GM21528 (cell line): Measurements from ENCODE around the gene GAB4.
"Not testable (repeated sequence)": the region's sequence is repeated elsewhere in the genome, so short reads cannot be mapped to it uniquely, and the experiment has no call there.

Source experiments
- ATAC-seq: cut with Tn5 transposase; IDR thresholded peaks from one replicate; pipeline ENCODE4 v1.9.1; 2021; ENCODE audit warnings: mild to moderate bottlenecking, moderate library complexity; ENCODE audit not compliant: unreplicated experiment, low FRiP score

Gene GAB4

DNA sequence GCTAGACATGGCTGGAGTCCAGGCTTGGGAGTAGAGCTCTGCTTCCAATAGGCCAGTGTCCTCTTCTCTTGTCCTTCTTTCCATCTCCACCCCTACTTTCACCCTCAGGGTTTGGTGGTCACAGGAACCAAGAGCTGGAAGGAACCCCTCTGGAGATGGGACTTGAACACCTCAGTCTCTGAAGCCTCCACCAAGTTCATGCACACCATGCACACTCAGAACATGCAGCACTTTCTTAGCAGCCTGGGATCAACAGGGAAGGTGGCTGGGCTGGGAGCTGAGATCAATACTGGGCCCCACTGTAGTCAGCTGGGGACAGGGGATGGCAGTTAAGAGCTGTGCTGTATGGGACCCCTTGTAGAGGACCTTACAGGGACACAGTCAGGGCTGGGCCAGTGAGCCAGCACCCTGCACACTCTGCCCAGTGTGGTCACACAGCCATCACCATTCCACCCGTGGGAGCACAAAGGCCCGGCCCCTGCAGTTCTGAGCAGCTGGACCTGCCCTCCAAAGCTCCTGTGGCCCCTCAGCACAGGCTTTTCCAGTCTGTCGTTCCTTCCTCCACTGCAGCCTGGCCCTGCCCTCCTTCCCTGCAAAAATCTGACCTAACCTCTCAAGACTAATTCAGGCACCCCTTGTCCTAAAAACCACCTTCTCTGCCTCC, 47.7 kb downstream of the GAB4 start:
- ATAC-seq, result no peak

DNA sequence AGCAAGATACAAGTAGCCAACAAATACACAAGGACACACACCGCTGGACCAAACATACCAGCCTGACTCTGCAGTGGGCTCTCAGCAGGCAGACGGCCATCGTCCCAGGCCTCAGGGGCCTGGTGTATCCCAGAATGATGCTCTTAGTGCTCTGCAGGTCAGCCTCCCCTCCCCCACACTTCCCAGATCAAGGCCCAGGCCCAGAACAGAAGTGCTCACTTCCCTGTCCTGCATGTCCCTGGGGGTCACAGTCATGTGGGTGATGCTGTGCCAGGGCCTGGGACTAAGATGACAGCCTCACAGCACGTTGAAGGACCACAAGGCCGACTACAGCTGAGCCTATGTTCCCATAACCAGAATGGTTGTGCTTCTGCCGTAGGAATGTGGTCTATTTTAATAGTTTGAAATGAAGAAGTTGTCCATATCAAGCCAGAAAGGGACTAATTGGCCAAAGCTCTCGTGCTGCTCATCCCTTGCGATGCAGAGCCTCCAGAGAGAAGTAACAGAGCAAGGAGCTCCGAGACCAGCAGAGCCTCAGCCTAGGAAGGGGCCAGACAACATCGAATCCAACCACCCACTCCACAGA, 48.6 kb downstream of the GAB4 start:
- ATAC-seq, result no peak

DNA sequence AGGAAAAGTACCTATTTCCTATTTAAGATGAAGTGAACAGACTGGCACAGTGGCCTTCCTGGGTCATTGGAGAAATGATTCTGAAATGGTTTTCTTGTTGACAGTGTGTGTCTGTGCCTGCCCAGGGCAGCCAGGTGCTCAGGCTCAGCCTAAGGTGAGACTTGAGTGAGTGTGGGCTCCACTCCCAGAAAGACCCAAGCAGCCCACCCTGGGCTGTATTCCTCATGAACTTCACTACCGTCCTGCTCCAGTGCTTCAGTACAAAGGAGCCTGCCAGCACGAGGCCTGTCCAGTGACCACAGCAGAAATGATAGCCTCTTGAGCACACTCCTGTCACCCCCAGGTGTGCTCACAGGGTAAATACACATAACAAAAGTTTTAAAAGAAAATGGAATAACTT, 49.5 kb downstream of the GAB4 start:
- ATAC-seq, result no peak

DNA sequence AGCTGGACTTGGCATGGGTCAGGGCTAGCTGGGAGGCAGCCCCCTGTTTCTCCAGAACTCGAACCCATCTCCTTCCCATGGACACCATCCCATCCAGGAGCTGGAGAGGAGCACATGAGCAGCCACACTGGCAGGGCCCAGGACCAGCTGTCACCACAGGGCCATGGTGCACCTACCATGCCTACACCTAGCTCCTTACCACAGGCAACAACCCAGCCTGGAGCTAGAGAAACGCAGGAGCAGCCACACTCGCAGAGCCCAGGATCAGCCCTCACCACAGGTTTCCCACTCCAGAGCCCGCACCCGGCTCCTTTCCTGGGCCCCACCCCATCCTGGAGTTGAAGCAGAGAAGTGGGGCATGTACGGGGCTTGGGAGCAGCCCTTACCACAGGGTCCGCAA, 50.2 kb downstream of the GAB4 start:
- ATAC-seq, result no peak

DNA sequence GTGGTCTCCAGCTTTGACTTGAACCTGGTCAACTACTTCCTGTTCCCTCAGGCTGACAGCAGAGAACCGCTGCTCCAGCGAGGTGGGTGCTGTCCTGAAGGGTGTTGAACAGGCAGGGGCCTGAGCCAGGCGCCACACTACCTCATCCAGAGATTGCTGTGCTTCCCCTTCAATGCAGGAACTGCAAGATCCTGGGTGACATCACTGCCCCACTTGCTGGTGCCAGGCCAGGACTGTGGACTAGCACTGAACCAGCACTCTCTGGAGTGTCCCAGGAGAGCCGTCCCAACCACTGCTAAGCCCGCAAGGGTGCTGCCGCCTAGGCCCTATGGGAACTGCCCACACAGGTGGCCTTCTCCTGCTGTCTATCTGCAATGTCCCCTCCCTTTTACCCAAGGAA, 51.7 kb downstream of the GAB4 start:
- ATAC-seq, result no peak

DNA sequence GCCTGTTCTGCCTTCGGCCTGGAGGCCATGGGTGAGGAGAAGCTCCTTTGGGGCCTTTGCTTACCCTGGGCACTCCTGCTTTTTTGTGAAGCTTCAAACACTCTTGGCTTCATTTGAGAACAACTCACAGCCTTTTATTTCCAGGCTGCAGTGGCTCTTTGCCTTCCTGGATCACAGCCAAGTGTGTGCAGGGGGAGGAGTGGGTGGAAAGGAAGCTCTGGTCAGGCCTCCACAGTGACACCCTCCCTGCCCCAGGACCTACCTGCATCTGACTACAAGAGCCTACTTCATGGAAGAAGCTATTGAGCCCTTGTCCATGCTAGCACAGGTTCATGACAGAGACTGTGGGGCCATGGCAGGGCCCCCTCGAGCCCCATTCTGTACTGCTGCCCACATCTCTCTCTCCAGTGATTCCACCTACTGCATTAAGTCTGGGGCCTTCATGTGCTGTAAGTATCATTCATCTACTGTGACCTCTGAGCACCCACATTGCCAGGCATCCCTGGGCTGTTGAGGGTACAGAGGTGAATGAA, 52.3 kb downstream of the GAB4 start:
- ATAC-seq, result no peak

DNA sequence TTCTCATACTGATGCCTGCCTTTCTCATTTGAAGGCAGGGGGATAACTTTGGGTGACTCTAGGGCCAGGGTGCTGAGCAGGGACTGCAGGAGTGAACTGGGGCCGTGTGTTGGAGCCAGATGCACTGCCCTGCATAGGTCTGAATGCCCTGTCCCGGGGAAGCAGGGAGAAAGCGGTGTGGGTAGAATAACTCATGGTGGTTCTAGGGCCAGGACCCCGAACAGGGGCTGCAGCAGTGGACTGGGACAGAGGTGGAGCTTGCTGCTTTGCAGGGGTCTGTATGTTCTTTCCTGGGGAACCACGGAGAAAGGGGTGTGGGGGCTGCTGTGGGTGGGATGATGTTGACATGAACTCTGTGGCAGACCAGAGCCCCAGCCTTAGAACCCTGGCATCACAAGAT, 52.9 kb downstream of the GAB4 start:
- no peak for ATAC-seq

DNA sequence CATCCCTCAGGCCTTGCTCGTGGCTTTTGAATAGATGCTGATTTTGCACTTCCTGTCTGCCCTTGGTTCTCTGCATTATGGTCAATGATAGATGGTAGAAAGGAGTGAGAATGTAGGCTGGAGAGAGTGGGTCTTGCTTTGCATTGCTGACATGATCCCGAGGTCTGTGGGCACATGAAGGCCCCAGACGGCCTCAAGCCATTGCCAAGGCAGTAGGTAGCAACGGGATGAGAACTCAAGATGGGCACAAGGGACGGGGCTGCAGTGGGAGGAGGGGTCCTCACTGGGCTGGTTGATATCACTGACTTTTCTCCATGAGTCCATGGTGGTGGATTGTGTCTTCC, 54.0 kb downstream of the GAB4 start:
- no peak for ATAC-seq

DNA sequence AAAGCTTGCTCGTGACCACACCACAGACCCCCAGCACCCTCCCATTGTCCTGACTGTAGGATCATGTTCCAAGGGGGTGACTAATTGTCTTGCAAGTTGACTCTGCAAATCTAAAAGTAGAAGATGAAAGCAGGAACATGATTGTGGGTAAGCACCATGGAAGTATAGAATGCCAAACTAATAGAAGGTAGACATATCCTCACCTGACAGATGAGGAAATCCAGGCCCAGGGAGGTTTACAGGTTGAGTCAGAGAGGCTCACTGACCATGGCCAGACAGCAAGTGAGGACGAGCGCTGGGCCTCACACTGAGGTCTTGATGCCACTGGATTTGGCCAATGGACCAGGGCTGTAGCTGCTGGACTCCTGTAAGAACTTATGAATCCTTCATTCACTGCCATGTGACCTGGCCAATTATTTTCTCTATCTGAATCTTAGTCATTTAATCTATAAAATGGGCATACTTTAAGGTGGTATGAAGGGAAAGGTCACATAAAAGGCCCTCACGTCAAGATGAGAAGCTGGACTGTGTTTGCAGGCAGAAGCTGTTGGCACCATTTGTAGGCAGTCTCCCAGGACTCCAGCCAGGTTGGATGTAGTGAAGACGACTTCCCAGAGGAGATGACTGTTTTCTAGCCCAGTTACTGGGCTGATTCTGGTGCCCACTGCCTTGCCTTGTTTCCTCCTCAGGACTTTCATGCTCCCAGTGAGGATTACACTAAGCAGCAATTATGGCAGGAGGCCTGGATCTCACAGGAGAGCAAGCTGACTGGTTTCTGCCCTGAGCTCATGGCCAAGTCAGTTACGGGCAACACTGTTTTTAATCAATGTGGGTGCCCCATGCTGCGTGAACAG, 54.6 kb downstream of the GAB4 start:
- no peak for ATAC-seq

DNA sequence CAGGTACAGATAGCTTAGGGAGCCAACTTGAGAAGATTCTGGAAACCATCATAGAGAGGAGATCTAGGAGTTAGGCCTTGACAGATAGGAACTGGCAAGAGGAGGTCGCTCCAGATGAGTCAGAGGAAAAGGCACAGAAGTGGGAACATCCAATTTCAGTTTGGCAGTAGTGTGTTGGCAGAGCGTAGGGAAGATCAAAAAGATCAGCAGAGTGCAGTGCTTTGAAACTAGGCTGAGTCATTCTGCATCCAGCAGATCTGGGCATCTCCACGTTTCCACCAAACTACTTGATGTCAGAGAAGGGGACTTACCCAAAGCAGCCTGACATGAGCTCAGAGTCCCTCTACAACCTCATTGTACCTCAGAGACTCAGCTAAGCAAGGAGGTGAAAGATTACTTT, 58.5 kb downstream of the GAB4 start:
- no peak for ATAC-seq

DNA sequence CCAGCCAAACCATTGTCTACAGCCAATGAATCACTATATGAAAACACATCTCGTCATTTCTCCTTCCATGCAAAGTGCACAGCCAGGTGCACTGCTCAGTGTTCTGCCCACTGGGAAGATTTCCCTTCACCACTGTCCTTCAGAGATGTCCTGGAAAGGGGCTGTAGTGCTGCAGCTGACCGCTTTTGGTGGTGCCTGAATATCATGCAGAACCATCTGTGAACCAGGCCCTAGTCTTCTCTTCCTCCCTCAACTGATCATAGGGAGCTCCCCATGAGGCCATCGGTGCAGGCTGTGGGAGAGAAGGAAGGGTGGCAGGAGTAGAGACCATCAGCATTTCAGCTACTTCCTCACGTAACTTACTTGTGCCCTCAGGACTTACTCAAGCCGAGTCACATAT, 70.2 kb downstream of the GAB4 start:
- no peak for ATAC-seq

DNA sequence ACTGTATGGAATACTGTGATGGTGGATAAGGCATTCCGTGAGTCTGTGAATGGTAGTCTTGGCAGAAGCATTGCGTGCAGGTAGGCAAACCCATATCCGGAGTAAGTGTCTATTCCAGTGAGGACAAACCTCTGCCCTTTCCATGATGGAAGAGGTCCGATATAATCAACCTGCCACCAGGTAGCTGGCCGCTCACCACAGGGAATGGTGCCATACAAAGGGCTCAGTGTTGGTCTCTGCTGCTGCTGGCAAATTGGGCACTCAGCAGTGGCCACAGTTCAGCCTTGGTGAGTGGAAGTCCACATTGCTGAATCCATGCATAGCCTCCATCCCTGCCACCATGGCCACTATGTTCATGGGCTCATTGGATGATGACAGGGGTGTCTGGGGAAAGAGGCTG, 70.8 kb downstream of the GAB4 start:
- not testable (repeated sequence) for ATAC-seq

DNA sequence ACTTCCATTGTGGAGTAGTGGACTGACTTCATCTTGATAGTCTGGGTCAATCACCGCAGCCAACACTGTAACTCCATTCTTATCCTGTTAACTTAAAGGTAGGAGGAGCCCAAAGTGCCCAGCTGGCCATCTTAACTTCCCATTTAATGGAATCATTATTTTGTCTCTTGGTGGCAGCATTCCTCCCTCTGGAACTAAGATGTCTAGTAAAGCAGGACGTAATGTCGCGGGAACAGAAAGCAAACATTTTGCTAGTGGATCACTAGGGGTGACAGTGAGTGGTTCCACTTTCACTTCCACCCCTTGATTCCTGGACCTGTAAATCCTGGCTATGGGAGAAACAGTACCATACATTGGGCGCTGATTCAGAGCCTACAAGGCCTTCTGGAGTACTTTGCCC, 71.4 kb downstream of the GAB4 start:
- ATAC-seq, result no peak

DNA sequence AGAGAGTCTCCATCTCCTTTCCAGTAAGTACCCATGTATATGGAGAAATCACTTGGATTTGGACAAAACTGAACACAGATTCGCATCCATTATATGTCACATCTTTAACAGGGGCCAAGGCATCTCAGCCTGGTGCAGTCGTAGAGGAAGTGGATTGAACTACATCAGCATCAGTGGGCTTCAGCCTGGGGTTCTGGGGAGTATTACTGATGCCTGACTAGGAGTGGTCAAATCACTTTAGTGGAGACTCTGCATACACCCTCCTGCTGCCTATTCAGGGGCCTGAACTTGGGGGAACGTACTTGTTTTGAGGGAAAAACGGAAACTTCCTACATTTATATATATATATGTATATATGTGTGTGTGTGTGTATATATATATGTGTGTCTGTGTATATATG, 72.8 kb downstream of the GAB4 start:
- no peak for ATAC-seq

DNA sequence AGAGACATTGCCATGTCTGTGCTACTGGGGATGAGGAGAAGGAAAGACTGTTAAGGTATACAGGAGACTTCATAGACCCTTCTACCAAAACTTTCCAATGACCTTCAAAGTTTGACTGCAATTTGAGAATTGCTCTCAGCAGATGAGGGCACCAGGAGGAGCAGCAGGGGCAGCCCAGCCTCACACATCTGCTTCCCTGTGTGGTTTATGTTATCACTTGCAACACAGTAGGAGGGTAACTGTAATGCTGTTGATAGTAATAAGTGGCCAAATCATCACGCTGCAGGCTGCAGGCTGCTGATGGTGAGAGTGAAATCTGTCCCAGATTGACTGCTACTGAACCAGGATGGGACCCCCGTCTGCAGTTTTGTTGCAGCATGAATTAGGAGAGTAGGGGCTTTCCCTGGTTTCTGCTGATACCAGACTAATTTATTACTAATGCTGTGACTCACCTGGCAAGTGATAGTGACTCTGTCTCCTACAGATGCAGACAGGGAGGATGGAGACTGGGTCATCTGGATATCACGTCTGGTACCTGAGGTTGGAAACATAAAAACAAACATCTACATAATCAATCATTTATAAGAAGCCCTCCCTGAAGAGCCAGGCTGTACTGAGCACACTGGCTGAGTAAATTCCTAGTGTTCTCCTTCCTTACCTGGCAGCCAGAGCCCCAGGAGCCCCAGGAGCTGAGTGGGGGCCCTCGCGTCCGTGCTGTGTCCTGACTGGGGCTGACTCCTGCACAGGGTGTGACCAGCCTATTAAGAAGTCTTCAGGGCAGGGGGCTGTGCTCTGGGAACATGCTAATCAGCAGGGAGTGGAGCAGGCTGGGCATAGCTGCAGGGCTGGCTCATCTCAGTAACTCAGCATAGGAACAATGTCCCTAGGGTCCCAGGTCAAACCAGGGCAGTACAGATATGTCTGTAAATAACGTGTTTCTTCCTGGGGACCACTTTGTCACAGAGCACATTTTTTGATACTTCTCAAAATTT, 74.4 kb downstream of the GAB4 start:
- ATAC-seq, result no peak

DNA sequence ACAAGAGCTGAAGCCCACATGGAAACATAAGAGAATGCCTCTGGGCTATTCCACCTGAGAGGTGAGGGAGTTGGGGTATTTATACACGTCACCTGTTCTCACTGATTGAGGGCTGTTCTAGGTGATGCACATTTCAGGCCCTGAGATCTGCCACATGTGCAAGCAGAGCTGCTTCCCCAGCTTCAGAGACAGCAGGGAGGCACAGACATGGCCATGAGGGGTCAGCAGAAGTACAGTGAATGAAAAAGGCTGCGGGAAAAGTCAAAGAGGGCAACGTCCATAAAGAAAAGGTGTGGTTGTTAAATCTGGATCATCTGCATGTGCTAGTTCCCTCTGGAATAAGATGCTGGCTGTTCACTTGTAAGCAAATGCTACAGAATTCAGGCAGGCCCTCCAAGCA, 75.4 kb downstream of the GAB4 start:
- ATAC-seq, result no peak

DNA sequence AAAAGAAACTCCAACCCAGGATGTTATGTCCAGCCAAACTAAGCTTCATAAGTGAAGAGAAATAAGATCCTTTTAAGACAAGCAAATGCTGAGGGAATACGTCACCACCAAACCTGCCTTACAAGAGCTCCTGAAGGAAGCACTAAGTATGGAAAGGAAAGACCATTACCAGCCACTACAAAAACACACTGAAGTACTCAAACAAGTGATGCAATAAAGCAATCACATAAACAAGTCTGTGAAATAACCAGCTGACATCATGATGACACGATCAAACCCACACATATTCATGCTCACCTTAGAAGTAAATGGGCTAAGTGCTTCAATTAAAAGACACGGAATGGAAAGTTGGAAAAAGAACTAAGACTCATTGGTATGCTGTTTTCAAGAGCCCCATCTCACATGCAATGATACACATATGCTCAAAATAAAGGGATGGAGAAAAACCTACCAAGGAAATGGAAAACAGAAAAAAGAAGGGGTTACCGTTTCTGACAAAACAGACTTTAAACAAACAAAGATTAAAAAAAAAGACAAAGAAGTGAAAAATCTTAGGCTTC, 82.5 kb downstream of the GAB4 start:
- ATAC-seq, result no peak

DNA sequence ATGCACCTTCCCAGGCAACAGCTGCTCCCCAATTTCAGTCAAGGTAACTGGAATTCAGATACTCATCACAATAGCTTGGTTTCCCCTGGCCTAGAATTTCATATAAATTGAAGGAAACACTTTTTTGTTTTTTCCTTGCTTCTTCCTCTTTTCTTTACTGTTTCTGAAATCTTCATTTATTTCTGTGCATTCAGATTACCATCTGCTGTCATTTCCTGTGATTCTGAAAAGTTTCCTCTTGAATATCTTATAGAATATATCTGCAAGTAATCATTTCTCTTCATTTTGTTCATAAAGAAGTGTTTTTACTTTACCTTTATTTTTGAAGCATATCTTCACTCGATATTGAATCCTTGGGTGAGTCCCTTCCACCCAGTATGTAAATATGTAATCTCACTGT, 85.3 kb downstream of the GAB4 start:
- no peak for ATAC-seq

DNA sequence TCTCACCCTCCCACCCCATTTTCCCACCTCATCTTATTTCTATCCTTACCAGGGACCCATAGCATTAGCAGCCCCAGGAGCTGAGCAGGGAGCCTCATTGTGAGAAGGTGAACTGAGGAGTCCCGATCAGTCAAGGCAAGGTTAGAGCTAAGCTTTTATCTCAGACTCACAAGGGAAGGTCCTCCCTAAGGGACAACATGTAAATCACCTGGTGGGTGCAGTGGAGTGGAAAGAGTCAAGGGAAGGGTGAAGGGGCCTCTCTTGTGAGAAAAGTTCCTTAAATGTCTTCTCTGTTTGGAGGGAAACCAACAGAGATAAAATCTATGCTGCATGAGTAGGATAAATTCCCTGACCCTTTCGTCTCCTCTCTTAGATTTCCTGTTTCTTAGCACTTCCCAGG, 85.9 kb downstream of the GAB4 start:
- ATAC-seq, result no peak
